Measurements from ENCODE around the gene SHH. TPM values are rescaled to one million over a fixed set of nuclear protein-coding genes. Genes with fewer than 3 reads are reported as not detected.

SHH gene
- total and polyA plus RNA-seq, 2 of the 13 experiments (the other 11 are each of a cell fraction or from before 2014, with no cell fraction given): 1.9 to 3.4 TPM

DNA sequence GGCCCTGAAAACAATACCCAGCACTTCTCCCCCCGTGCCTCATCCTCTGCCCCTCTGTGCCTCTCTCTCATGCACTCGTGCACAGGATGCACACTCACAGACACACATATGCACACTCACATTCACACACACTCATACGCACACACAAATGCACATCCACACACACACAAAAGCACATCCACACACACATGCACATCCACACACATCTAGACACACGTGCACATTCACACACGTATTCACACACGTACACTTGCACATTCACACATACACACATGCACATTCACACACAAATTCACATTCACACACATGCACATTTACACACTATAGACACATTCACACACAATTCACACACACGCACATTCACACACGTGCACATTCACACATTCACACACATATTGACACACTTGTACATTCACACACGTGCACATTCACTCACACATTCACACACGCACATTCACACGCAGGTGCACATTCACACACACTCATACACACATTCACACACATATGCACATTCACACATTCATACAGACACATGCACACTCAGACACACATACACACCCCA is 19.2 kb downstream of the SHH start (continued):
- TF ChIP-seq, protein P1, sequence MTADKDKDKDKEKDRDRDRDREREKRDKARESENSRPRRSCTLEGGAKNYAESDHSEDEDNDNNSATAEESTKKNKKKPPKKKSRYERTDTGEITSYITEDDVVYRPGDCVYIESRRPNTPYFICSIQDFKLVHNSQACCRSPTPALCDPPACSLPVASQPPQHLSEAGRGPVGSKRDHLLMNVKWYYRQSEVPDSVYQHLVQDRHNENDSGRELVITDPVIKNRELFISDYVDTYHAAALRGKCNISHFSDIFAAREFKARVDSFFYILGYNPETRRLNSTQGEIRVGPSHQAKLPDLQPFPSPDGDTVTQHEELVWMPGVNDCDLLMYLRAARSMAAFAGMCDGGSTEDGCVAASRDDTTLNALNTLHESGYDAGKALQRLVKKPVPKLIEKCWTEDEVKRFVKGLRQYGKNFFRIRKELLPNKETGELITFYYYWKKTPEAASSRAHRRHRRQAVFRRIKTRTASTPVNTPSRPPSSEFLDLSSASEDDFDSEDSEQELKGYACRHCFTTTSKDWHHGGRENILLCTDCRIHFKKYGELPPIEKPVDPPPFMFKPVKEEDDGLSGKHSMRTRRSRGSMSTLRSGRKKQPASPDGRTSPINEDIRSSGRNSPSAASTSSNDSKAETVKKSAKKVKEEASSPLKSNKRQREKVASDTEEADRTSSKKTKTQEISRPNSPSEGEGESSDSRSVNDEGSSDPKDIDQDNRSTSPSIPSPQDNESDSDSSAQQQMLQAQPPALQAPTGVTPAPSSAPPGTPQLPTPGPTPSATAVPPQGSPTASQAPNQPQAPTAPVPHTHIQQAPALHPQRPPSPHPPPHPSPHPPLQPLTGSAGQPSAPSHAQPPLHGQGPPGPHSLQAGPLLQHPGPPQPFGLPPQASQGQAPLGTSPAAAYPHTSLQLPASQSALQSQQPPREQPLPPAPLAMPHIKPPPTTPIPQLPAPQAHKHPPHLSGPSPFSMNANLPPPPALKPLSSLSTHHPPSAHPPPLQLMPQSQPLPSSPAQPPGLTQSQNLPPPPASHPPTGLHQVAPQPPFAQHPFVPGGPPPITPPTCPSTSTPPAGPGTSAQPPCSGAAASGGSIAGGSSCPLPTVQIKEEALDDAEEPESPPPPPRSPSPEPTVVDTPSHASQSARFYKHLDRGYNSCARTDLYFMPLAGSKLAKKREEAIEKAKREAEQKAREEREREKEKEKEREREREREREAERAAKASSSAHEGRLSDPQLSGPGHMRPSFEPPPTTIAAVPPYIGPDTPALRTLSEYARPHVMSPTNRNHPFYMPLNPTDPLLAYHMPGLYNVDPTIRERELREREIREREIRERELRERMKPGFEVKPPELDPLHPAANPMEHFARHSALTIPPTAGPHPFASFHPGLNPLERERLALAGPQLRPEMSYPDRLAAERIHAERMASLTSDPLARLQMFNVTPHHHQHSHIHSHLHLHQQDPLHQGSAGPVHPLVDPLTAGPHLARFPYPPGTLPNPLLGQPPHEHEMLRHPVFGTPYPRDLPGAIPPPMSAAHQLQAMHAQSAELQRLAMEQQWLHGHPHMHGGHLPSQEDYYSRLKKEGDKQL (CRISPR knock-in tag; IDR thresholded peaks at IDR 0.05; ENCODE audit: low read depth): no peak
- no peak for TF ChIP-seq JDP2 (CRISPR knock-in tag; IDR thresholded peaks at IDR 0.05; ENCODE audit: borderline replicate concordance)
- no peak for TF ChIP-seq SRF (IDR thresholded peaks at IDR 0.05; ENCODE audit: low read depth, low read length)
- TF ChIP-seq ZMAT3 (CRISPR knock-in tag; conservative IDR thresholded peaks at IDR 0.05): no peak
- TF ChIP-seq MNT (IDR thresholded peaks at IDR 0.05): peak; percentile 98
- peak; percentile 83; the same call in 1 of the 2 replicates for TF ChIP-seq ZNF207 (IDR thresholded peaks at IDR 0.05; ENCODE audit: borderline replicate concordance)

All from HepG2 (cell line).